ENCODE data around the gene HECTD4.

GRCh38 chr12:112199136-112199535 lies 183.1 kb downstream of the HECTD4 start:
- no peak for TF ChIP-seq CTCF (IDR thresholded peaks at IDR 0.05)
- no peak for TF ChIP-seq ZFX (IDR thresholded peaks at IDR 0.05; ENCODE audit: borderline replicate concordance)
